Measurements from ENCODE around the gene ZIC3. TPM values are rescaled to one million over a fixed set of nuclear protein-coding genes. Genes with fewer than 3 reads are reported as not detected.

ZIC3 gene
- total and polyA plus RNA-seq, 2 experiments from 2014 or later = 1.7 to 4.3 TPM

DNA sequence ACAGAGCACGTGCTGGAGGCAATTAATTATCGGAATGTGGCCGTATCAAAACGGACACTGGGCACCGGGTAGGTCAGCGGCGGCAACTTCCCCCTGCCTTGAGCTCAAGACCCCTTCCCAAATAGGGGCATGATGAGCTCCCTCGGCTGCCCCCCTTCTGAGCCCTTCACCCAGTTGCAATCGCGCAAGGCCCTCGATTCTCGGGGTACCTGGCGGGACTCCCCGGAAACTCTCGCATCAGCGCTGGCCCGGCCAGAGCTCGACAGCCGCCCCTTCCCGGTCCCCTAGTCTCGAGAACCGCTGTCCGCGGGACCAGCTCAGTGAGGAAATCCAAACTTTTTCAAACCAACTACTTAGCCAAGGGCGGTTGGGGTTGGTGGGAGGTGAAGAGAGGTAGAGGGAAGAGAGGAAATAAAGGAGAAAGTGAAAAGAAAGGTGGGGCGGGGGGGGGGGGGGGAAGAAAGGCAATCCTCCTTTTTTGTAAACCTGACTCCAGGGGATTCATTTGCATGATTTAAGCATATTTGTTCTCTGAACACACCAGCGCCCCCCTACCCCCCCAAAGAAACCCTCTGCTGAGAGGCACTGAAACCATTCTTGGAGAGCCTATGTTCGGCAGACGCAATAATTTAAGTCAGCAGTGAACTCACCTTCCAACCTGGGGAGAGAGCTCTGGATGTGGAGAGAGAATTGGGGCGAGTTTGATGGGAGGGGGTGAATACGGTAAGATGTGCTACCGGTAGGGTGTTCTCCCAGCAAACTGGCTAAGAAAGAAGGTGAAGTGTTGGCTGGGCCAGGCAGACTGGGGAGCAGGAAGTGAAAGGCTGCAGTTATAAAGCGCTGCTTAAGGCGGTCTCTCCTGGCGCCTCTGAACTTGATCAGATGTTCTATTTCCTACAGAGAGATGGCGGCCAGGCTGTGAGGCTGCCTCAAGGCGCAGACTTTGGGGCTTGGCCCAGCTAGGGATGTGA, 2.0 kb upstream of the ZIC3 start:
- no peak overlapping the region for H3K27ac ChIP-seq
- no peaks in the 10 kb centered on the region for H3K36me3 ChIP-seq

DNA sequence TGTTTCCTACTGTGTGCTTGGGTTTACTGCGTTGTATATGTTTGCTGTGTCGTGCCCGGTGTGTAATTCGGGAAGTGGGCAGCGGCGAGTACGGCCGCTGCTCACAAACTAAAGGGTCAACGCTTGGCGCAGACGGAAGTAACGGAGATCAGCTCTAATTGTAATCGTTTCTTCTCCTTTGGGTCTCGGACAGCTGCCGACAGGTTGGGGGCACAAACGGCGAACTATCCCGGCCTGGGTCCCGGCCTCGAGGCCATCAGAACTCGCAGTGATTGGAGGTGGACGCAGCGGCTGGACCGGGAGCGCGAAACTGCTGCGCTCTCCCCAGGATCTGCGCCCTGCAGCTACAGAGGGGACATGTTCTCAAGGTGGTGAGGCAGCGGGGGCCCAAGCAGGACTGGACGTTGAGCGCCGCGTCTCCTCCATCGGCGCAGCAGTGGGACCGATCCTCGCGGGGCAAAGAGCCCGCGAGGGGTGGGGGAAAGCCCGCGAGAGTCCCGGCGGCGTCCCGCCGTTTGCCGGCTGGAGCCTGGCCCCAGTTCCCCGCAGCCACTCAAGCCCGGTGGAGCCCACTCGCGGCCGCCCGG, 516 bp upstream of the ZIC3 start:
- H3K27ac ChIP-seq = no peak overlapping the region
- peak overlapping the region; percentile 55 for H3K4me3 ChIP-seq
- no peaks in the 10 kb centered on the region for H3K36me3 ChIP-seq
- H3K27me3 ChIP-seq = peaks cover 87% of the 10 kb centered on the region
- TF ChIP-seq, protein P1, sequence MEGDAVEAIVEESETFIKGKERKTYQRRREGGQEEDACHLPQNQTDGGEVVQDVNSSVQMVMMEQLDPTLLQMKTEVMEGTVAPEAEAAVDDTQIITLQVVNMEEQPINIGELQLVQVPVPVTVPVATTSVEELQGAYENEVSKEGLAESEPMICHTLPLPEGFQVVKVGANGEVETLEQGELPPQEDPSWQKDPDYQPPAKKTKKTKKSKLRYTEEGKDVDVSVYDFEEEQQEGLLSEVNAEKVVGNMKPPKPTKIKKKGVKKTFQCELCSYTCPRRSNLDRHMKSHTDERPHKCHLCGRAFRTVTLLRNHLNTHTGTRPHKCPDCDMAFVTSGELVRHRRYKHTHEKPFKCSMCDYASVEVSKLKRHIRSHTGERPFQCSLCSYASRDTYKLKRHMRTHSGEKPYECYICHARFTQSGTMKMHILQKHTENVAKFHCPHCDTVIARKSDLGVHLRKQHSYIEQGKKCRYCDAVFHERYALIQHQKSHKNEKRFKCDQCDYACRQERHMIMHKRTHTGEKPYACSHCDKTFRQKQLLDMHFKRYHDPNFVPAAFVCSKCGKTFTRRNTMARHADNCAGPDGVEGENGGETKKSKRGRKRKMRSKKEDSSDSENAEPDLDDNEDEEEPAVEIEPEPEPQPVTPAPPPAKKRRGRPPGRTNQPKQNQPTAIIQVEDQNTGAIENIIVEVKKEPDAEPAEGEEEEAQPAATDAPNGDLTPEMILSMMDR (IDR thresholded peaks at IDR 0.05; ENCODE audit: low read depth, low read length) = no peak
- peak in 1 of 2 donors; percentile 23 for DNase-seq (ENCODE audit: low read depth in 1 of 2, low spot score in 1 of 2)
- no peaks in the 10 kb centered on the region for H3K4me1 ChIP-seq (ENCODE audit: low read depth)
- H3K9me3 ChIP-seq (ENCODE audit: low read depth) = no peaks in the 10 kb centered on the region

More for the DNA sequence above, 2.0 kb upstream of the ZIC3 start:
- Histone ChIP-seq H3K4me3 (peak overlapping the region; percentile 8), H3K9me3 (ENCODE audit: low read depth) (no peaks in the 10 kb centered on the region), H3K27me3 (peaks cover 75% of the 10 kb centered on the region), H3K4me1 (ENCODE audit: low read depth) (no peaks in the 10 kb centered on the region)
- TF ChIP-seq, protein P1 (IDR thresholded peaks at IDR 0.05; ENCODE audit: low read depth, low read length) = no peak
- DNase-seq (ENCODE audit: low read depth in 1 of 2, low spot score in 1 of 2) = no peak

DNA sequence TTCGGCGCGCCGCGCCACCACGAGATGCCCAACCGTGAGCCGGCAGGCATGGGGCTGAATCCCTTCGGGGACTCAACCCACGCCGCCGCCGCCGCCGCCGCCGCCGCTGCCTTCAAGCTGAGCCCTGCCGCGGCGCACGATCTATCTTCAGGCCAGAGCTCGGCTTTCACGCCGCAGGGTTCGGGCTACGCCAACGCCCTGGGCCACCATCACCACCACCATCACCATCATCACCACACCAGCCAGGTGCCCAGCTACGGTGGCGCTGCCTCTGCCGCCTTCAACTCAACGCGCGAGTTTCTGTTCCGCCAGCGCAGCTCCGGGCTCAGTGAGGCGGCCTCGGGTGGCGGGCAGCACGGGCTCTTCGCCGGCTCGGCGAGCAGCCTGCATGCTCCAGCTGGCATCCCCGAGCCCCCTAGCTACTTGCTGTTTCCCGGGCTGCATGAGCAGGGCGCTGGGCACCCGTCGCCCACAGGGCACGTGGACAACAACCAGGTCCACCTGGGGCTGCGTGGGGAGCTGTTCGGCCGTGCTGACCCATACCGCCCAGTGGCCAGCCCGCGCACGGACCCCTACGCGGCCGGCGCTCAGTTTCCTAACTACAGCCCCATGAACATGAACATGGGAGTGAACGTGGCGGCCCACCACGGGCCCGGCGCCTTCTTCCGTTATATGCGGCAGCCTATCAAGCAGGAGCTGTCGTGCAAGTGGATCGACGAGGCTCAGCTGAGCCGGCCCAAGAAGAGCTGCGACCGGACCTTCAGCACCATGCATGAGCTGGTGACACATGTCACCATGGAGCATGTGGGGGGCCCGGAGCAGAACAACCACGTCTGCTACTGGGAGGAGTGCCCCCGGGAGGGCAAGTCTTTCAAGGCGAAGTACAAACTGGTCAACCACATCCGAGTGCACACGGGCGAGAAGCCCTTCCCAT, 1.1 kb downstream of the ZIC3 start:
- no peak overlapping the region for H3K27ac ChIP-seq
- peaks cover 81% of the 10 kb centered on the region for H3K27me3 ChIP-seq
- no peaks in the 10 kb centered on the region for H3K36me3 ChIP-seq
- no peaks in the 10 kb centered on the region for H3K9me3 ChIP-seq (ENCODE audit: low read depth)
- H3K4me3 ChIP-seq = peak overlapping the region; percentile 55
- no peaks in the 10 kb centered on the region for H3K4me1 ChIP-seq (ENCODE audit: low read depth)
- TF ChIP-seq, protein P1 (IDR thresholded peaks at IDR 0.05; ENCODE audit: low read depth, low read length) = no peak
- peak in 1 of 2 donors; percentile 52 for DNase-seq (ENCODE audit: low read depth in 1 of 2, low spot score in 1 of 2)

DNA sequence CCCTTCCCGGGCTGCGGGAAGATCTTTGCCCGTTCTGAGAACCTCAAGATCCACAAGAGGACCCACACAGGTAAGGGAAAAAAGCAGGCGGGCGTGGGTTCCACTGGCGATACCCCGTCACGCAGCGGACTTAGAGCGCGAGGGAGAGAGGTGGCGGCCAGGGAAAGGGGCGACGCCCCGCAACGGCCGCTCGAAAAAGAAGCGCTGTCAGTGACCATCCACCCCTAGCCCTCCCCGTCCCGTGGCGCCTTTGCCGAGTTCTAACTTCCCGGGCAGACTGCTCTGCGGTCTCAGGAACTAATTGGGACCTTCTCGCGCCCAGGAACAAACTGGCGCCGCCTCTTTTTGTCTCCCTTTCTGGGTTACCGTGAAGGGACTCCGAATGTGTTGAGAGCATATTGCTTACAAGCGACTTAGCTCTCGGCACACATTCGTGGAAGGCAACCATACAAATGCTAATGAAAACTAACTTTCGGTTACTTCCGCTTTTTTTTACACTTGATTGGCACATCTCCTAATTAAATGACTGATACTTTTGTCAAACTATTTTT, 1.8 kb downstream of the ZIC3 start:
- Histone ChIP-seq H3K27me3 (peaks cover 79% of the 10 kb centered on the region), H3K4me1 (ENCODE audit: low read depth) (no peaks in the 10 kb centered on the region), H3K27ac (no peak overlapping the region), H3K36me3 (no peaks in the 10 kb centered on the region), H3K9me3 (ENCODE audit: low read depth) (no peaks in the 10 kb centered on the region), H3K4me3 (peak overlapping the region; percentile 55)
- no peak for DNase-seq (ENCODE audit: low read depth in 1 of 2, low spot score in 1 of 2)
- TF ChIP-seq, protein P1 (IDR thresholded peaks at IDR 0.05; ENCODE audit: low read depth, low read length) = no peak

All from cardiac muscle cell (in vitro differentiated cells and primary cell).